ENCODE data around the gene ZBTB7C. TPM values are rescaled to one million over a fixed set of nuclear protein-coding genes. Genes with fewer than 3 reads are reported as not detected.

ZBTB7C gene
- total and polyA plus RNA-seq, 2 of the 4 experiments (the other 2 are of a cell fraction) = not detected

- Histone ChIP-seq H3K56ac (ENCODE audit: extremely low read depth, insufficient read depth, low read length) (no peak overlapping the region), H3K9me1 (ENCODE audit: insufficient read depth, low read length) (no peaks in the 10 kb centered on the region), H3K18ac (ENCODE audit: low read depth, low read length) (no peak overlapping the region), H3K27ac (ENCODE audit: insufficient read depth, low read length) (no peak overlapping the region), H3K23ac (ENCODE audit: low read depth, low read length) (no peak overlapping the region), H2BK5ac (ENCODE audit: low read depth, low read length, poor library complexity, severe bottlenecking) (no peak overlapping the region), H3K27me3 (ENCODE audit: control insufficient read depth, insufficient read depth, low read length) (peaks cover 26% of the 10 kb centered on the region), H3K36me3 (ENCODE audit: control insufficient read depth, insufficient read depth, low read length) (no peaks in the 10 kb centered on the region), H2BK20ac (ENCODE audit: low read depth, low read length) (no peak overlapping the region), H3K4me3 (ENCODE audit: insufficient read depth, low read depth, low read length) (no peak overlapping the region), H3K9ac (ENCODE audit: low read depth, low read length) (no peak overlapping the region), H2AFZ (replicated peaks; ENCODE audit: low read length, poor library complexity) (no peak overlapping the region), H4K5ac (ENCODE audit: low read depth, low read length) (no peak overlapping the region), H4K20me1 (ENCODE audit: insufficient read depth, low read length) (no peaks in the 10 kb centered on the region), H3K9me3 (ENCODE audit: control insufficient read depth, insufficient read depth, low read length) (no peaks in the 10 kb centered on the region), H3K4ac (ENCODE audit: low read depth, low read length) (no peak overlapping the region), H2AK9ac (replicated peaks; ENCODE audit: low read depth, low read length, poor library complexity) (no peak overlapping the region), H2BK120ac (ENCODE audit: low read depth, low read length) (no peak overlapping the region), H3K4me1 (ENCODE audit: control insufficient read depth, insufficient read depth, low read length) (no peaks in the 10 kb centered on the region), H3K14ac (replicated peaks; ENCODE audit: low read depth, low read length) (no peak overlapping the region), H4K8ac (ENCODE audit: low read depth in 2 of 2, low read length in 2 of 2) (no peak overlapping the region), H4K91ac (ENCODE audit: insufficient read depth, low read depth, low read length) (no peak overlapping the region), H2AK5ac (ENCODE audit: low read depth, low read length) (no peak overlapping the region), H3K79me1 (ENCODE audit: low read depth in 1 of 2, low read length in 2 of 2) (no peaks in the 10 kb centered on the region), H3K4me2 (ENCODE audit: low read depth, low read length) (no peak overlapping the region), H2BK15ac (ENCODE audit: low read depth, low read length) (no peak overlapping the region)
- in situ Hi-C loops (cut with MboI; ENCODE audit: low sequenced_read_pairs) = no loop called here
- dilution Hi-C loops (cut with HindIII; ENCODE audit: low sequenced_read_pairs, unreplicated experiment) = no loop called here
- no TSS peak for BruUV-seq (replicated peaks)
- no CpG with 5 or more reads among the region's 4 CpGs for WGBS, 2 experiments (ENCODE audit: extremely low coverage in 2 of 2, insufficient read length in 1 of 2)
- ATAC-seq (ENCODE audit: low read depth) (no peak), DNase-seq (no peak)
- no peak for TF ChIP-seq RCOR1 (IDR thresholded peaks at IDR 0.05; ENCODE audit: insufficient replicate concordance, low read length)
- TF ChIP-seq USF2 (IDR thresholded peaks at IDR 0.05; ENCODE audit: low read depth, low read length) = no peak
- TF ChIP-seq SMC3 (IDR thresholded peaks at IDR 0.05; ENCODE audit: low read depth, low read length) = no peak
- no peak for TF ChIP-seq MAFK (IDR thresholded peaks at IDR 0.05; ENCODE audit: low read depth, low read length)
- TF ChIP-seq CEBPB (IDR thresholded peaks at IDR 0.05; ENCODE audit: low read depth, low read length) = no peak
- no peak for TF ChIP-seq BHLHE40 (IDR thresholded peaks at IDR 0.05; ENCODE audit: low read depth, low read length)
- no peak for TF ChIP-seq NFE2L2 (IDR thresholded peaks at IDR 0.05; ENCODE audit: low read depth, low read length)
- no peak for TF ChIP-seq RFX5 (IDR thresholded peaks at IDR 0.05; ENCODE audit: low read depth, low read length)
- TF ChIP-seq, protein P1, sequence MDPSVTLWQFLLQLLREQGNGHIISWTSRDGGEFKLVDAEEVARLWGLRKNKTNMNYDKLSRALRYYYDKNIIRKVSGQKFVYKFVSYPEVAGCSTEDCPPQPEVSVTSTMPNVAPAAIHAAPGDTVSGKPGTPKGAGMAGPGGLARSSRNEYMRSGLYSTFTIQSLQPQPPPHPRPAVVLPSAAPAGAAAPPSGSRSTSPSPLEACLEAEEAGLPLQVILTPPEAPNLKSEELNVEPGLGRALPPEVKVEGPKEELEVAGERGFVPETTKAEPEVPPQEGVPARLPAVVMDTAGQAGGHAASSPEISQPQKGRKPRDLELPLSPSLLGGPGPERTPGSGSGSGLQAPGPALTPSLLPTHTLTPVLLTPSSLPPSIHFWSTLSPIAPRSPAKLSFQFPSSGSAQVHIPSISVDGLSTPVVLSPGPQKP (IDR thresholded peaks at IDR 0.05; ENCODE audit: borderline replicate concordance, low read depth, low read length) = no peak
- TF ChIP-seq, protein P2, sequence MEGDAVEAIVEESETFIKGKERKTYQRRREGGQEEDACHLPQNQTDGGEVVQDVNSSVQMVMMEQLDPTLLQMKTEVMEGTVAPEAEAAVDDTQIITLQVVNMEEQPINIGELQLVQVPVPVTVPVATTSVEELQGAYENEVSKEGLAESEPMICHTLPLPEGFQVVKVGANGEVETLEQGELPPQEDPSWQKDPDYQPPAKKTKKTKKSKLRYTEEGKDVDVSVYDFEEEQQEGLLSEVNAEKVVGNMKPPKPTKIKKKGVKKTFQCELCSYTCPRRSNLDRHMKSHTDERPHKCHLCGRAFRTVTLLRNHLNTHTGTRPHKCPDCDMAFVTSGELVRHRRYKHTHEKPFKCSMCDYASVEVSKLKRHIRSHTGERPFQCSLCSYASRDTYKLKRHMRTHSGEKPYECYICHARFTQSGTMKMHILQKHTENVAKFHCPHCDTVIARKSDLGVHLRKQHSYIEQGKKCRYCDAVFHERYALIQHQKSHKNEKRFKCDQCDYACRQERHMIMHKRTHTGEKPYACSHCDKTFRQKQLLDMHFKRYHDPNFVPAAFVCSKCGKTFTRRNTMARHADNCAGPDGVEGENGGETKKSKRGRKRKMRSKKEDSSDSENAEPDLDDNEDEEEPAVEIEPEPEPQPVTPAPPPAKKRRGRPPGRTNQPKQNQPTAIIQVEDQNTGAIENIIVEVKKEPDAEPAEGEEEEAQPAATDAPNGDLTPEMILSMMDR (conservative IDR thresholded peaks at IDR 0.05; ENCODE audit: low read depth, low read length) = no peak
- TF ChIP-seq POLR2A (IDR thresholded peaks at IDR 0.05; ENCODE audit: low read depth, low read length) = no peak
- TF ChIP-seq CHD1 (IDR thresholded peaks at IDR 0.05; ENCODE audit: low read depth, low read length) = no peak
- TF ChIP-seq RAD21 (IDR thresholded peaks at IDR 0.05; ENCODE audit: low read length) = no peak
- TF ChIP-seq MAZ (IDR thresholded peaks at IDR 0.05; ENCODE audit: borderline replicate concordance, low read depth, low read length) = no peak
- CTCF ChIA-PET = no interaction called here
- POLR2A ChIA-PET (ENCODE audit: unreplicated experiment) = no interaction called here
- intact Hi-C loops (cut with micrococcal nuclease) = no loop called here
Observed at GRCh38 chr18:48388478-48388877, 20.7 kb downstream of the ZBTB7C start.
